Measurements from ENCODE around the gene CDK6. TPM values are rescaled to one million over a fixed set of nuclear protein-coding genes. Genes with fewer than 3 reads are reported as not detected.

The CDK6 gene
- total and polyA plus RNA-seq, 9 of the 15 experiments (the other 6 are each of a cell fraction or from before 2014, with no cell fraction given): 7.6 to 109 (median 44.4) TPM

GRCh38 chr7:92608380-92609322, 227.7 kb downstream of the CDK6 start (continued):
- TF ChIP-seq HOMEZ (CRISPR knock-in tag; IDR thresholded peaks at IDR 0.05) (no peak), MTF1 (CRISPR knock-in tag; IDR thresholded peaks at IDR 0.05; ENCODE audit: borderline replicate concordance) (no peak), KAT2B (IDR thresholded peaks at IDR 0.05; ENCODE audit: low read depth, low read length) (no peak), E2F4 (CRISPR knock-in tag; IDR thresholded peaks at IDR 0.05; ENCODE audit: low read depth) (no peak), ARID2 (IDR thresholded peaks at IDR 0.05) (no peak), BCLAF1 (IDR thresholded peaks at IDR 0.05; ENCODE audit: borderline replicate concordance in 1 of 2, control insufficient read depth in 1 of 2, low read depth in 2 of 2, low read length in 1 of 2) (no peak), SMAD3 (CRISPR knock-in tag; conservative IDR thresholded peaks at IDR 0.05) (no peak), HBP1 (CRISPR knock-in tag; IDR thresholded peaks at IDR 0.05) (no peak), POLR2AphosphoS5 (IDR thresholded peaks at IDR 0.05; ENCODE audit: control insufficient read depth, insufficient read depth, low read depth, low read length) (0 out of 2 replicates have a peak, but pooled peaks have one; percentile 32)

All from K562 (cell line).